HG02588 (cell line): Measurements from ENCODE around the gene DRP2.
"Not testable (repeated sequence)": the region's sequence is repeated elsewhere in the genome, so short reads cannot be mapped to it uniquely, and the experiment has no call there.

Source experiments
- ATAC-seq: cut with Tn5 transposase; IDR thresholded peaks from one replicate; pipeline ENCODE4 v1.9.1; 2021; ENCODE audit warnings: mild to moderate bottlenecking, moderate library complexity; ENCODE audit not compliant: unreplicated experiment

DRP2 gene

GRCh38 chrX:101219116-101219863 is at the start of gene DRP2:
TSS of gene DRP2 (plus strand) at chrX:101219786. CDS start at chrX:101231648, 11,862 bp downstream.
- no peak for ATAC-seq

DNA sequence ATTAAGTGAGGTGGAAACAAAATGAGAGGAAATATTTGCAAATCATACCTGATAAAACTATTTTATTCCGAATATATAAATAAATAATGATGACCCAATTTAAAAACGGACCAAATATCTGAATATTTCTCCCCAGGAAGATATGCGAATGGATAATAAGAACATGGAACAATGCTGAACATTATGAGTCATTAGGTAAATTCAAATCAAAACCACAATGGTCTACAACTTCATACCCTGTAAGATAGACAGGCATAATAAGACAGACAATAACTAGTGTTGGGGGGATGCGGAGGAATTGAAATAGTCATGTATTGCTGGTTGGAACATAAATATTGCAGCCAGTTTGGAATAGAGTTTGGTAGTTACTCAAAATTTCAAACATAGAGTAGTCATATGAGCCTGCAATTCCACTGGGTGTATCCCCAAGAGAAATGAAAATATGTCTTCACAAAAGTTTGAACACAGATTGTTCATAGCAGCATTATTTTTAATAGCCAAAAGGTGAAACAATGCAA is 47.6 kb upstream of the DRP2 start:
- ATAC-seq = no peak

- no peak for ATAC-seq
These were observed 43.1 kb upstream of the DRP2 start for GRCh38 chrX:101176439-101176838.

DNA sequence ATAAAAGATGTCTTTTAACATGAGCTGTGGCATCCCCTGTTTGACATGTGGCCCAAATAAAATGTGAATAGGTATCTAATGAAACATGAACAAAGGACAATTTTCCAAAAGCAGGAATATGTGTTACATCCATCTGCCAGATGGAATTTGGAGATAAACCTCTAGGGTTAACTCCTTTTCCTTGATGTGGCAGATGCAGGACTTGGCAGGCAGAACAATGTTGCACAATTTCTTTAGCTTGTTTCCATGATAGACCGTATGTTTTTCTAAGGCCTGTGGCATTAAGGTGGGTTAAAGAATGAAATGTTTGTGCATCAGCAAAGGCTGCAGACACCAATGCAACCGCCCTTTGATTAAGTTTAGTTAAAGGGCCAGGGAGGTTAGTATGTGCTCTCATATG is 34.7 kb upstream of the DRP2 start:
- not testable (repeated sequence) for ATAC-seq

DNA sequence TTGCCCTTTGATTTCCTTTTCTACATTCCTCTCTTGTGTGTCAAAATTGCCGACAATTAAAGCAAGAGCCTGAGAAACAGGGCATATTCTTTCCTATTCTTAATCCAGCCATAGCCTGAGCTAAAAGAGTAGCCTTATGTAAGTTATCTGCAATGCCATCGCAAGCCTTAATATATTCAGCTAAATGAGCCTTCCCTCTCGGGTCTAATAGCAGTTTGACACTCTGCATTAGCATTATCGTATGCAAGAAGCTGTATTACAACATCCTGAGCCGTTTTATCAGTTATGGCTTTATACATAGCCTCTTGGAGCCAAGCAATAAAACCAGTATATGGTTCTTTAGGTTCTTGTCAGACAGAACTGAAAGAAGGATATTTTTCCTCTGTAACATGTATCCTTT is 31.6 kb upstream of the DRP2 start:
- ATAC-seq = not testable (repeated sequence)

GRCh38 chrX:101190736-101191135 is 28.9 kb upstream of the DRP2 start:
- no peak for ATAC-seq

GRCh38 chrX:101191217-101191750 is 28.3 kb upstream of the DRP2 start:
- no peak for ATAC-seq

GRCh38 chrX:101195442-101196173 is 24.0 kb upstream of the DRP2 start:
- ATAC-seq = no peak

DNA sequence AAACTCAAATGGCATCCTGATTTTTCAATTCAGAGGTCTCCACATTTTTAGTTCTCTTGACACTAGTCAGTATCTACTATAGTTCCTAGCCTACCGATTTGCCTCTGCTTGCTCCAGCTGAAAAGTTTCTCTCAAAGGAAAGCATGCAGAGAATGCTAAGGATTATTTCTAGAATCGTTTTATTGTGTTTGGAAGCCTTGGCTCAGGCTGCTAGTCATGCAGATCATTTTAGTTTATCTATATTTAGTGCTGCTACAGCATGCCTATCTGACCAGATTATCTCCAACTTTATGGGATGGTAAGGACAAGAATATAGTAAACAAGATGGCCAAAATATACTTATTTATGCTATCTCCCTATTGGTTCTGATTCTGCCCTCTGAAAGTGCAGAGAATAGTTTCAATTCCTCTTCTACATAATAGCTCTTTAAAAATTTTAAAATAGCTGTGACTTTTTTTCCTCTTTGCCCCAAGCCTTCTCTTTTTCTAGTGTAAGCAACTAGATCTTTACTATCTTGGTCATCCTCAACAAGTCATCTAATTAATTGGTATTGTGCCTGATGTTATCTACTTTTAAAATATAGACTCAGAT is 15.7 kb upstream of the DRP2 start:
- no peak for ATAC-seq

- ATAC-seq = peak; percentile 70
These were observed 13.1 kb upstream of the DRP2 start for GRCh38 chrX:101206471-101206870.

GRCh38 chrX:101208152-101208905 is 11.3 kb upstream of the DRP2 start:
- peak; percentile 60 for ATAC-seq

DNA sequence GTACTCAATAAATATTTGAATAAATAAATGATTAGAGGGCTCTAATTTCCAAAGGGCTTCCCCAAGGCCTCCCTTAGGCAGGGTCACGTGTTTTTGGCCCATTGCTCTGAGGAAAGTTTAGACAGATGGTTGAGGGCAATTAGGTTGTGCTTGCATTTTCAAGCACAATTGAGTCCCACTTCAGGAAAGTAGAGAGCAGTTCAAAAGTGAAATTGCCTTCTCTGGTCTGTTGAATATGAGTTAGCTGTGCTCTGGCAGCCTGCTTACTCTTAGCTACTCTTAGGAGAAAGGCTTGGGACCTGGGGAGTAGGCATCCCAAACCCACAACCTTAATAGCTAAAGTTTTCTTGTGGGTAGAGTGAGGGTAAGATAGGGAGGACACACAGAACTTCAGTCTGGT is 9.0 kb upstream of the DRP2 start:
- ATAC-seq = no peak

DNA sequence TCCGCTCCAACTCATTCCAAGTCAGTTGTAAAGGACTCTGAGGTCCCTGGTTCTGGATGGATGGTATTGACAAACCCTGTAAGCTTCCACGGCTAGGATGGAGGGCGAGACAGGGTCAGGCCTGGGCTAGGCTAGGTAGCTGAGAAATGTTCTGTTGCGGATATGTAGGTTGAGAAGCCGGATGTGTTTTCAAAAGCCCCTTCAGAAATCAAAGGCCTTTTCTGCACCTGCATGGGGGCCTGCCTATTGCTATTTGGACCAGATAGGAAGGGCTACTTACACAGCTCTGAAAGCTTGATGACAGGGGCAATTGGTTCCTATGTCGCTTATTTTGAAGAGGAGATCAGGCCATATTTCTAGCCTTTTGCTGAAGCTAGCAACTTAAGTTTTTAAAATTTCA is 1.9 kb upstream of the DRP2 start:
- no peak for ATAC-seq

DNA sequence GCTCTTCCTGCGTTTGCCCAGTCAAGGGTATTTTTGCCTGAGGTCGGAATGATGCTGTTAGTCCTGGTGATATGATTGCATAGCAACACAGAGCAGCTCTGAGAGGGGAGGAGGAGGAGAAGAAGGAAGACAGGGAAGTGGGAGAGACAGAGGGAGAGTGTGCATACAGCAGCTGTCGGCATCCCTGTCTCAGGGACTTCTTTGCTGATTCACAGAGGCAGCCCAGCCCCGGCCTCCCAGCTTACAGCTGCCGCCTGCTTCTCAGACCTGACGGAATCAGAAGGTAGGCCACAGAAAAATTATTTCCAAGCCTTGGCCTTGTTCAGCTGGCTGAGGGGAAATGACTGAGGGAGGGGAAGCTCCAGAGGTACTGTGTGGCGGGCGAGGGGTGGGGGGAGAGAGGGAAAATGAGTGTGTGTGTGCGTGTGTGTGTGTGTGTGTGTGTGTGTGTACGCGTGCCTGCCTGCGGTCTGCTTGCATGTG is 319 bp downstream of the DRP2 start:
- ATAC-seq = no peak

DNA sequence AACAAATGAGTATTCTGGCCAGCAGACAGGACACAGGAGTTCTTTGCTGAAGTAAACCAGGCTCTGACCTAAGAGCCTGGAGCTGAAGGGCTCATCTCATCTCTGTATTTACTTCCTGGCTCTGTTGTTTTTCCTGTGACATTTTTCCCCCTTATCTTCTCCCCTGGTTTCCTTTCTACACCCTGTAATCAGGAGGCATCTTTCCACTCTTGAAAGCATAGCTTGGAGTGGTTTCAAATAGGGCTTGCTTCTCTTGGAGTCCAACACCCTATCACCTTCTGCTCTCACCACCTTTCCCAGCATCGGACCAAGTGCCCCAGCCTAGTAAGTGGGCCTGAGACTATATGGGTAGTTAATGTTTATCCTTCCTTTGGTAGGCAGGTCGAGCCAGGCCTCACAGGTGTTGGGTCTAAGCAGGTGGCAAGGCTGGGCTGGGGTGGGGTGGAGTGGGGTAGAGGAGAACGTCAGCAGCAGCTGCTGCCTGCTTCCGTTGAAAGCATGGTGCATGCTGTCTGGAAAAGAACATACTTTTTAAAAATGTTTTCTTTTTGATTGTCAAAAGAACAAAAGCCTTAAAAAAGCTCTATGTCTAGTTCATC is 1.2 kb downstream of the DRP2 start:
- ATAC-seq = no peak

- ATAC-seq = no peak
These were observed 3.6 kb downstream of the DRP2 start for GRCh38 chrX:101223226-101223625.

DNA sequence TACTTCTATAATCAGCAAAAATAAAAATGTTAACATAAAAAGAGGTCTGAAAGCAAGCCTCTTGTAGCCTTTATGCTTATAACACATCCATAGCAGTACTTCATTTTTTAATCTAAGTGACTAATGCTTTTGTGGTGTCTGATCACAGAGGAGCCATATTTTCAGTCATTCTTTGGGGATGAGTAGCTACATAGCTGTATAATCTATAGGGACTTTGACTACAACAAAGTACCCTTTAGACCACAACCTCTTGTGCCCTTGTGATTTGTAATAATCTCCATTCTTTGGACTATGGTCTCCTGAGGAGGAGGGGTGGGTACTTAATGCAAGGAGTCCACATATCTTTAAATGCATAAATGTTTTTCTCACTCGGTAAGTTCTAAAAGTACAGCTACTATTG is 9.6 kb downstream of the DRP2 start:
- no peak for ATAC-seq

DNA sequence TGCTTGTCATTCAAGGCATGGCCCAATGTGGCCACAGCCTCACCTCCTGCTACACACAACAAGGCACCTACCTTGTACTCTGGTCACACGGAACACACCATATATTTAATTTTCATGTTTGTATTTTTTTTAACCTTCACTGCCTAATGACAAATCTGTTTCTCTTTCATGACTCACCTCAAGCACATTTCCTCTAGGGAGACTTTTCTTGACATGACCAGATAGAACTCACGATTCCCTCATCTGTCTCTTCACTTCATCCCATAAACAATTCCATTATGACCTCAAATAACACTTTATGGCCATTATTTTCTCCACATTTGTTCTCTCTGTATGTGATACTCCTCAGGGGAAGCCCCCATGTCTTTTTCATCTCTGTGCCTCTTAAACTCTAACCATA is 11.1 kb downstream of the DRP2 start:
- ATAC-seq = no peak

GRCh38 chrX:101231080-101231479 is 11.5 kb downstream of the DRP2 start:
- ATAC-seq = no peak

DNA sequence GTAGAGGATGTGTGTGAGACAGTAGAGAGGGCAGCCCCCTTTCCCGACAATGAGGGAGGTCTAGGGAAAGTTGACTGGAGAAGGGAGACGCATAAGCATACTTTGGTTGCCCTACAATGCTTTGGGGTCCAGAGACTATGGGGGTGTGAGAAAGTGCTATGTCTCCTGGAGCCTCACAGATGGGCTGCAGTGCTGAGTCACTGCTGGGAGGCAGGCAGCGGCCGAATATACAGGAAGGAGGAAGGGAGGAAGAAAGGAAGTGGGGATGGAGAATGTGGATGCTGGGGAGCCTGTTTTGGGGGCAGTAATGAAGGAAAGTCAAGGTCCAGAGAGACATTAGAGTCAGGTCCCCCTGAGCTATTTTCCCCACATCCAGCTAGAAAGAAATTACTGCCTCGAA is 12.7 kb downstream of the DRP2 start:
- ATAC-seq = no peak
